ENCODE measurements around the gene DCBLD2. TPM values are rescaled to one million over a fixed set of nuclear protein-coding genes. Genes with fewer than 3 reads are reported as not detected.
A peak's percentile ranks its signal among the peaks of the same experiment; 100 is the strongest.

Gene DCBLD2
- polyA plus RNA-seq, 3 donors = 0.17 to 1.1 (median 0.45) TPM

- Mint-ChIP-seq H3K4me3 (peak overlapping the region; percentile 86 to 94), H3K4me1 (peaks cover 86% of the 10 kb centered on the region), H3K36me3 (peaks cover 12 to 16% of the 10 kb centered on the region in 2 donors), H3K9me3 (no peaks in the 10 kb centered on the region), H3K27me3 (ENCODE audit: low read depth in 3 of 3) (no peaks in the 10 kb centered on the region), H3K27ac (peak overlapping the region; percentile 94 to 99 (median 99))
- Histone ChIP-seq H3K9ac (ENCODE audit: insufficient read depth, low read length, poor library complexity, severe bottlenecking) (peak overlapping the region; percentile 53), H3K4me1 (ENCODE audit: control insufficient read depth in 1 of 2, insufficient read depth in 2 of 2, low read length in 2 of 2) (peaks cover 83 to 94% of the 10 kb centered on the region in 2 donors), H3K4me2 (replicated peaks; ENCODE audit: extremely low read depth, low read length, poor library complexity, severe bottlenecking) (peak overlapping the region; percentile 86), H3K27ac (ENCODE audit: low read depth in 1 of 2, low read length in 2 of 2) (peak overlapping the region; percentile 84 to 92), H3K79me2 (ENCODE audit: insufficient read depth, low read length) (peaks cover 76% of the 10 kb centered on the region), H4K20me1 (ENCODE audit: insufficient read depth, low read length) (peaks cover 50% of the 10 kb centered on the region), H2AFZ (ENCODE audit: insufficient read depth, low read depth, low read length, poor library complexity, severe bottlenecking) (no peak overlapping the region), H3K4me3 (replicated peaks in 1 of 3; ENCODE audit: low read depth in 2 of 3, low read length in 3 of 3) (peak overlapping the region; percentile 60 to 98 (median 85)), H3K9me3 (replicated peaks in 1 of 2; ENCODE audit: control insufficient read depth in 1 of 2, insufficient read depth in 1 of 2, low read length in 2 of 2) (no peaks in the 10 kb centered on the region), H3K27me3 (ENCODE audit: control insufficient read depth in 2 of 2, insufficient read depth in 2 of 2, low read length in 2 of 2) (no peaks in the 10 kb centered on the region), H3K36me3 (replicated peaks in 1 of 2; ENCODE audit: control insufficient read depth in 1 of 2, insufficient read depth in 2 of 2, low read length in 2 of 2) (peaks cover 4 to 13% of the 10 kb centered on the region in 2 donors)
- TF ChIP-seq CTCF (IDR thresholded peaks at IDR 0.05) = no peak
- intact Hi-C loops (cut with micrococcal nuclease) = loop anchor here (10.0 kb wide), 2 partner anchors 70 to 170 kb away; partner anchors contain the start of gene CPOX (in 1 of the 2)
- no CpG with 5 or more reads among the region's 4 CpGs for WGBS (ENCODE audit: insufficient coverage)
- peak; percentile 31 to 53 (median 44) for DNase-seq
Measured at GRCh38 chr3:98764472-98764884, 137.0 kb downstream of the DCBLD2 start.

GRCh38 chr3:98763819-98764418 is 137.6 kb downstream of the DCBLD2 start:
- no peaks in the 10 kb centered on the region for H3K27me3 ChIP-seq (ENCODE audit: control insufficient read depth in 2 of 2, insufficient read depth in 2 of 2, low read length in 2 of 2)
- no peaks in the 10 kb centered on the region for H3K9me3 ChIP-seq (replicated peaks in 1 of 2; ENCODE audit: control insufficient read depth in 1 of 2, insufficient read depth in 1 of 2, low read length in 2 of 2)
- no peak for DNase-seq
- H4K20me1 ChIP-seq (ENCODE audit: insufficient read depth, low read length) = peaks cover 45% of the 10 kb centered on the region
- peak overlapping the region; percentile 84 to 92 for H3K27ac ChIP-seq (ENCODE audit: low read depth in 1 of 2, low read length in 2 of 2)
- H3K36me3 Mint-ChIP-seq = peaks cover 11 to 12% of the 10 kb centered on the region in 2 donors
- 0% methylated on average over 4 of the region's 5 CpGs for WGBS (ENCODE audit: insufficient coverage)
- peak overlapping the region; percentile 86 for H3K4me2 ChIP-seq (replicated peaks; ENCODE audit: extremely low read depth, low read length, poor library complexity, severe bottlenecking)
- no peaks in the 10 kb centered on the region for H3K9me3 Mint-ChIP-seq
- no peak overlapping the region for H2AFZ ChIP-seq (ENCODE audit: insufficient read depth, low read depth, low read length, poor library complexity, severe bottlenecking)
- peaks cover 84% of the 10 kb centered on the region for H3K4me1 Mint-ChIP-seq
- H3K36me3 ChIP-seq (replicated peaks in 1 of 2; ENCODE audit: control insufficient read depth in 1 of 2, insufficient read depth in 2 of 2, low read length in 2 of 2) = peaks cover under 1 to 8% of the 10 kb centered on the region in 2 donors
- H3K27ac Mint-ChIP-seq = peak overlapping the region; percentile 94 to 99 (median 99)
- no peaks in the 10 kb centered on the region for H3K27me3 Mint-ChIP-seq (ENCODE audit: low read depth in 3 of 3)
- H3K4me3 Mint-ChIP-seq = peak overlapping the region; percentile 86 to 94
- H3K4me1 ChIP-seq (ENCODE audit: control insufficient read depth in 1 of 2, insufficient read depth in 2 of 2, low read length in 2 of 2) = peaks cover 79 to 92% of the 10 kb centered on the region in 2 donors
- H3K79me2 ChIP-seq (ENCODE audit: insufficient read depth, low read length) = peaks cover 71% of the 10 kb centered on the region
- TF ChIP-seq CTCF (IDR thresholded peaks at IDR 0.05) = no peak
- H3K4me3 ChIP-seq (replicated peaks in 1 of 3; ENCODE audit: low read depth in 2 of 3, low read length in 3 of 3) = peak overlapping the region; percentile 60 to 98 (median 85)
- intact Hi-C loops (cut with micrococcal nuclease) = loop anchor here (2.0 to 10.0 kb wide), 3 partner anchors 15 to 169 kb away; partner anchors contain the start of gene CPOX (in 1 of the 2)
- H3K9ac ChIP-seq (ENCODE audit: insufficient read depth, low read length, poor library complexity, severe bottlenecking) = peak overlapping the region; percentile 53

Data from CD14-positive monocyte (primary cell).